H9 (cell line): ENCODE data around the gene C3. TPM values are rescaled to one million over a fixed set of nuclear protein-coding genes. Genes with fewer than 3 reads are reported as not detected.

Source experiments
- DNase-seq: peaks from one replicate; pipeline ENCODE4 v3.0.0-alpha.2; 2017
- H2AFZ ChIP-seq: one replicate; pipeline ENCODE4 v1.6.1; 2013; ENCODE audit warnings: mild to moderate bottlenecking, low read length, control low read depth, moderate library complexity
- H2AK5ac ChIP-seq: 2 replicates; pipeline ENCODE4 v1.6.1; 2013; ENCODE audit warnings: low read length, control low read depth, mixed read lengths; ENCODE audit not compliant: insufficient read length
- H2BK120ac ChIP-seq: one replicate; pipeline ENCODE4 v1.6.1; 2013; ENCODE audit warnings: low read depth, mild to moderate bottlenecking, low read length, control low read depth, inconsistent platforms; ENCODE audit not compliant: poor library complexity, severe bottlenecking
- H2BK12ac ChIP-seq: 2 replicates; pipeline ENCODE4 v1.6.1; 2013; ENCODE audit warnings: low read length, control low read depth, mixed read lengths, low read depth; ENCODE audit not compliant: insufficient read length
- H2BK15ac ChIP-seq: 2 replicates; pipeline ENCODE4 v1.6.1; 2013; ENCODE audit warnings: low read depth, low read length, control low read depth
- H2BK20ac ChIP-seq: one replicate; pipeline ENCODE4 v1.6.1; 2013; ENCODE audit warnings: low read depth, mild to moderate bottlenecking, low read length, control low read depth, inconsistent platforms; ENCODE audit not compliant: poor library complexity, severe bottlenecking
- H2BK5ac ChIP-seq: 2 replicates; pipeline ENCODE4 v1.6.1; 2013; ENCODE audit warnings: low read length, control low read depth, mixed read lengths; ENCODE audit not compliant: insufficient read length
- H3K14ac ChIP-seq: 2 replicates; pipeline ENCODE4 v1.6.1; 2013; ENCODE audit warnings: low read length, control low read depth; ENCODE audit not compliant: insufficient read depth
- H3K18ac ChIP-seq: 2 replicates; pipeline ENCODE4 v1.6.1; 2013; ENCODE audit warnings: low read depth, mild to moderate bottlenecking, mixed read lengths, low read length, control low read depth; ENCODE audit not compliant: insufficient read length
- H3K23ac ChIP-seq: 2 replicates; pipeline ENCODE4 v1.6.1; 2013; ENCODE audit warnings: low read length, control low read depth, mixed read lengths, low read depth; ENCODE audit not compliant: insufficient read length
- H3K23me2 ChIP-seq: 2 replicates; pipeline ENCODE4 v1.6.1; 2013; ENCODE audit warnings: low read depth, mild to moderate bottlenecking, mixed read lengths, low read length, control low read depth; ENCODE audit not compliant: insufficient read length, poor library complexity, severe bottlenecking
- H3K27ac ChIP-seq: 2 replicates; pipeline ENCODE4 v1.5.1; 2013; ENCODE audit warnings: low read length, control low read depth, mixed read lengths, low read depth; ENCODE audit not compliant: insufficient read length
- H3K27me3 ChIP-seq: 2 replicates; pipeline ENCODE4 v1.6.1; 2013; ENCODE audit warnings: low read length, control low read depth, inconsistent platforms; ENCODE audit not compliant: insufficient read depth
- H3K4ac ChIP-seq: 2 replicates; pipeline ENCODE4 v1.6.1; 2013; ENCODE audit warnings: low read depth, mild to moderate bottlenecking, control low read depth, inconsistent platforms, low read length, moderate library complexity
- H3K4me1 ChIP-seq: 2 replicates; pipeline ENCODE4 v1.6.1; 2013; ENCODE audit warnings: low read length, control low read depth, inconsistent platforms; ENCODE audit not compliant: insufficient read depth
- H3K4me2 ChIP-seq: 2 replicates; pipeline ENCODE4 v1.6.1; 2013; ENCODE audit warnings: low read length, control low read depth, mixed read lengths; ENCODE audit not compliant: insufficient read length, insufficient read depth
- H3K56ac ChIP-seq: 2 replicates; pipeline ENCODE4 v1.6.1; 2013; ENCODE audit warnings: low read depth, mild to moderate bottlenecking, mixed read lengths, low read length, control low read depth; ENCODE audit not compliant: insufficient read length
- H3K79me1 ChIP-seq: 2 replicates; pipeline ENCODE4 v1.6.1; 2013; ENCODE audit warnings: low read depth, mild to moderate bottlenecking, moderate library complexity, low read length, control low read depth, inconsistent platforms; ENCODE audit not compliant: insufficient read depth, poor library complexity, severe bottlenecking
- H3K79me2 ChIP-seq: 2 replicates; pipeline ENCODE4 v1.6.1; 2013; ENCODE audit warnings: low read length, control low read depth, inconsistent platforms; ENCODE audit not compliant: insufficient read depth
- H3K9ac ChIP-seq: 2 replicates; pipeline ENCODE4 v1.6.1; 2013; ENCODE audit warnings: low read length, control low read depth, mixed read lengths; ENCODE audit not compliant: insufficient read length; ENCODE audit errors: extremely low read depth
- H3K9me3 ChIP-seq: one replicate; pipeline ENCODE4 v1.6.1; 2013; ENCODE audit warnings: low read depth, low read length, inconsistent platforms; ENCODE audit not compliant: control insufficient read depth
- H3T11ph ChIP-seq: one replicate; pipeline ENCODE4 v1.6.1; 2013; ENCODE audit warnings: mild to moderate bottlenecking, low read length, control low read depth, inconsistent platforms
- H4K20me1 ChIP-seq: one replicate; pipeline ENCODE4 v1.6.1; 2013; ENCODE audit not compliant: control insufficient read depth, insufficient read length, insufficient read depth
- H4K5ac ChIP-seq: 2 replicates; pipeline ENCODE4 v1.6.1; 2013; ENCODE audit warnings: low read depth, mild to moderate bottlenecking, mixed read lengths, low read length, control low read depth; ENCODE audit not compliant: insufficient read length
- H4K8ac ChIP-seq: replicated peaks from 2 replicates; pipeline ENCODE4 v1.6.1; 2013; ENCODE audit warnings: low read length, control low read depth, mixed read lengths, low read depth; ENCODE audit not compliant: insufficient read length
- H4K91ac ChIP-seq: 2 replicates; pipeline ENCODE4 v1.6.1; 2013; ENCODE audit warnings: low read depth, mild to moderate bottlenecking, moderate library complexity, mixed read lengths, low read length, control low read depth; ENCODE audit not compliant: insufficient read length
- H3K27ac Mint-ChIP-seq, 3 experiments: 2 replicates in 2 of 3; 3 replicates in 1 of 3; pipeline ENCODE4 v1.8.0; 2020 to 2021; ENCODE audit warnings: mixed read lengths in 3 of 3, mild to moderate bottlenecking in 1 of 3, moderate library complexity in 1 of 3
- H3K27me3 Mint-ChIP-seq: 2 replicates; pipeline ENCODE4 v1.8.0; 2021; ENCODE audit warnings: low read depth, mild to moderate bottlenecking, moderate library complexity, mixed read lengths
- H3K36me3 Mint-ChIP-seq, 3 experiments: 2 replicates in 2 of 3; 3 replicates in 1 of 3; pipeline ENCODE4 v1.8.0; 2020 to 2021; ENCODE audit warnings: low read depth in 3 of 3, mixed read lengths in 3 of 3; ENCODE audit not compliant: insufficient read depth in 1 of 3
- H3K4me1 Mint-ChIP-seq, 2 experiments: 2 replicates each; pipeline ENCODE4 v1.8.0; 2020; ENCODE audit warnings: mixed read lengths in 2 of 2
- H3K4me3 Mint-ChIP-seq, 2 experiments: 2 replicates in 1 of 2; 3 replicates in 1 of 2; pipeline ENCODE4 v1.8.0; 2020 to 2021; ENCODE audit warnings: mild to moderate bottlenecking in 2 of 2, mixed read lengths in 2 of 2, moderate library complexity in 1 of 2
- H3K9me3 Mint-ChIP-seq, 2 experiments: 2 replicates in 1 of 2; 3 replicates in 1 of 2; pipeline ENCODE4 v1.8.0; 2020; ENCODE audit warnings: mild to moderate bottlenecking in 2 of 2, mixed read lengths in 2 of 2, moderate library complexity in 1 of 2
- WGBS: extraction: QIAGEN DNeasy Blood & Tissue Kit; methylation state at CpG from one replicate; pipeline ENCODE4 v1.1.7; 2013; ENCODE audit warnings: missing lambda C conversion rate, low lambda C conversion rate, mixed read lengths; ENCODE audit not compliant: insufficient read length; ENCODE audit errors: extremely low coverage; 5-methylcytosine and 5-hydroxymethylcytosine counted together
- total RNA-seq: library from RNA; stranded (reverse); gene quantifications from 2 replicates; pipeline ENCODE4 v1.2.1, GENCODE V29; 2021
- TF ChIP-seq, protein P1 (sequence below): fragments of 200-600 bp; sonication (generic); conservative IDR thresholded peaks from 3 replicates; pipeline ENCODE4 v1.8.0; 2021; ENCODE audit warnings: antibody characterized with exemption, mild to moderate bottlenecking

The C3 gene
- total RNA-seq, 1 experiment from 2014 or later: 5.9 TPM

GRCh38 chr19:6719992-6720368 is 470 bp downstream of the C3 start:
- Histone ChIP-seq H2BK15ac (no peak overlapping the region), H4K91ac (no peak overlapping the region), H3K79me2 (no peaks in the 10 kb centered on the region), H3K23ac (no peak overlapping the region), H3K4me2 (no peak overlapping the region), H3K14ac (no peak overlapping the region), H2BK12ac (no peak overlapping the region), H3K9ac (no peak overlapping the region), H3K56ac (no peak overlapping the region), H2BK20ac (no peak overlapping the region), H3K27me3 (no peaks in the 10 kb centered on the region), H4K20me1 (no peaks in the 10 kb centered on the region), H2BK5ac (no peak overlapping the region), H3K9me3 (no peaks in the 10 kb centered on the region), H3K4me1 (no peaks in the 10 kb centered on the region; the same call in 1 of the 2 replicates), H2AK5ac (no peak overlapping the region), H3T11ph (no peak overlapping the region), H4K8ac (no peak overlapping the region), H3K18ac (no peak overlapping the region), H3K23me2 (no peaks in the 10 kb centered on the region), H2BK120ac (no peak overlapping the region), H4K5ac (no peak overlapping the region), H3K4ac (no peak overlapping the region), H3K79me1 (no peaks in the 10 kb centered on the region), H3K27ac (no peak overlapping the region), H2AFZ (no peak overlapping the region)
- WGBS: 100% methylated on average over 1 of the region's 3 CpGs
- Mint-ChIP-seq H3K27ac (peak overlapping the region in 1 of 3 experiments; percentile 9; a peak in 1 of 7 replicates), H3K4me1 (peaks cover 6 to 40% of the 10 kb centered on the region in 2 experiments), H3K36me3 (peaks cover 0 to 4% (median 3%) of the 10 kb centered on the region in 3 experiments; a peak in 2 of 7 replicates), H3K27me3 (peaks cover 5% of the 10 kb centered on the region), H3K9me3 (peaks cover 4 to 6% of the 10 kb centered on the region in 2 experiments; a peak in 4 of 5 replicates), H3K4me3 (no peak overlapping the region; a peak in 1 of 5 replicates)
- TF ChIP-seq, protein P1, sequence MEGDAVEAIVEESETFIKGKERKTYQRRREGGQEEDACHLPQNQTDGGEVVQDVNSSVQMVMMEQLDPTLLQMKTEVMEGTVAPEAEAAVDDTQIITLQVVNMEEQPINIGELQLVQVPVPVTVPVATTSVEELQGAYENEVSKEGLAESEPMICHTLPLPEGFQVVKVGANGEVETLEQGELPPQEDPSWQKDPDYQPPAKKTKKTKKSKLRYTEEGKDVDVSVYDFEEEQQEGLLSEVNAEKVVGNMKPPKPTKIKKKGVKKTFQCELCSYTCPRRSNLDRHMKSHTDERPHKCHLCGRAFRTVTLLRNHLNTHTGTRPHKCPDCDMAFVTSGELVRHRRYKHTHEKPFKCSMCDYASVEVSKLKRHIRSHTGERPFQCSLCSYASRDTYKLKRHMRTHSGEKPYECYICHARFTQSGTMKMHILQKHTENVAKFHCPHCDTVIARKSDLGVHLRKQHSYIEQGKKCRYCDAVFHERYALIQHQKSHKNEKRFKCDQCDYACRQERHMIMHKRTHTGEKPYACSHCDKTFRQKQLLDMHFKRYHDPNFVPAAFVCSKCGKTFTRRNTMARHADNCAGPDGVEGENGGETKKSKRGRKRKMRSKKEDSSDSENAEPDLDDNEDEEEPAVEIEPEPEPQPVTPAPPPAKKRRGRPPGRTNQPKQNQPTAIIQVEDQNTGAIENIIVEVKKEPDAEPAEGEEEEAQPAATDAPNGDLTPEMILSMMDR: no peak
- DNase-seq: no peak
